Measurements from ENCODE around the gene SAT1.

Gene SAT1

DNA sequence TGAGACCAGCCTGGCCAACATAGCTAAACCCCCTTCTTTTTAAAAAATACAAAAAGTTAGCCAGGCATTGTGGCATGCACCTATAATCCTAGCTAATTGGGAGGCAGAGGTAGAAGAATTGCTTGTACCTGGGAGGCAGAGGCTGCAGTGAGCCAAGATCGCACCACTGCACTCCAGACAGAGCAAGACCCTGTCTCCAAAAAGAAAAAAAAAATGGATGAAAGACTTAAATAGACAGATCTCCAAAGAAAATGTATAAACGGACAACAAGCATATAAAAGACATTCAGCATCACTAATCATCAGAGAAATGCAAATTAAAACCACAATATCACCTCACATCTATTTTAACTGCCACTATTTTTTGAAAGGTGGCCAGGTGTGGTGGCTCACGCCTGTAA, 6.6 kb upstream of the SAT1 start:
- no peak for DNase-seq (ENCODE audit: low read depth in 2 of 2)

DNA sequence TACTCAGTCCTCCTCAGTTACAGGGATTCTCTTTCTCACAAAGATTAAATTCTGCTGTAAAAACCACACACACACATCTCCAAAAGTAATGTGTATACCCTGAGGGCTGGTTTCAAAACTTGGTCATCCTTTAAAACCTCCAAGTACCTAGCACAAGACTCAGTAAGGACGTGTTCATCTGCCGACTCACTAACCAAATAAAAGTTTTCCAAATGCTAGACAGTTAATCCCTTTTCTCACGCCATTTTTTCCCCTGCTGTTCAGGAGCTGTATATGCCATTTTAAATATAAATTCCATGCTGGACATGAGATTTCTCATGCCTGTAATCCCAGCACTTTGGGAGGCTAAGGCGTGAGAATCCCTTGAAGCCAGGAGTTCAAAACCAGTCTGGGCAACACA, 3.9 kb upstream of the SAT1 start:
- no peak for DNase-seq (ENCODE audit: low read depth in 2 of 2)

DNA sequence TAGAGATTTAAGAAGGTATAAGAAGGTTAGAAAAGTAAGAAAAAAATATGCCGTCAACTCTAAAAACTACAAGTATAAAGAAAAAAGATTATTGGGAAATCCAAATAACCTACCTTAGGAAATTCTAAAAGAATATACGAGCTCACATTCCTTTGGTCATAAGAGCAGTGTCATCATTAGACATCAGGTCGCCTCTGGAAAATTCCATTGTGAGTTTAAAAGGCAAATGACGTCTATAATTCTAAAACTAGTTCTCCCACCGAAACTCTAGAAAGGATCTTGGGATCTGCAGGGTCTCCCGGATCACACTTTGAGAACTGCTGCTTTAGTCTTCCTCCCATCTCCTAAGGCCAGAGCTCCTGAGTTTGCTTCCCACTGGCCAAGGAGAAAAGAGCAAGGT, 518 bp upstream of the SAT1 start:
- DNase-seq (ENCODE audit: low read depth in 2 of 2): no peak

DNA sequence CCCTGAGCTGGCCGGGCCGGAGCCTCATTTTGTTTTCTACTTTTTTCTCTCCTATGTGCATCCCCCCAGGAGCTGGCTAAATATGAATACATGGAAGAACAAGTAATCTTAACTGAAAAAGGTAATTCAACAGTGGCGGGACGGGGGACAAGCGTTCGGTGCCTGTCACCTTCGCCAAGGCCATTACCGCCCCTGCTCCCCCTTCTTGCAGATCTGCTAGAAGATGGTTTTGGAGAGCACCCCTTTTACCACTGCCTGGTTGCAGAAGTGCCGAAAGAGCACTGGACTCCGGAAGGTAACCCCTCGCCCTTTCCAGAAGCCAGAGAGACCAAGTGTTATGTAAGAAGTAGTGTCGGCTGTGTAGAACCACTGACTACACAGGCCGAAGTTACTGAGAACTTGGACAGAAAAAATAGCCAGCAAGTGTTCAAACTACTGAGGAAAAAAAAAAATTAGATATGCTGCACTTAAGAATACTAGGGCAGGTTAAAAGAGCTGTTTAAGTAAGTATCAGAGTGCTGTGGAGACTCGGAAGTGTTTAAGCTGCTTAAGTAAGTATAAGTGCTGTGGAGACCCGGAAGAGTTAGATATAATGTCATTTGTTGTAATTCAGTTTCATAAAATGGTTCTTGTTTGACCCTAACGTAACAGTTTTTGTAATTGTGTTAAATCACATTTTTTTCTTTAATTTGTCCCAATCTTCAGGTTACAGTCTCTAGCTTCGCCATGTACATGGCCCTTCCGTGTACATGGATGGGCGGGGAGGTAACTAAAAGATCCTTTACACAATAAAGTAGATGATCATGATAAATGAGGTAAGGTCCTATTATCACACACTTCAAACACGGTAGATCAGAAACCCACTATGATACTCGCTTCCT, 856 bp downstream of the SAT1 start:
- DNase-seq (ENCODE audit: low read depth in 2 of 2): no peak

DNA sequence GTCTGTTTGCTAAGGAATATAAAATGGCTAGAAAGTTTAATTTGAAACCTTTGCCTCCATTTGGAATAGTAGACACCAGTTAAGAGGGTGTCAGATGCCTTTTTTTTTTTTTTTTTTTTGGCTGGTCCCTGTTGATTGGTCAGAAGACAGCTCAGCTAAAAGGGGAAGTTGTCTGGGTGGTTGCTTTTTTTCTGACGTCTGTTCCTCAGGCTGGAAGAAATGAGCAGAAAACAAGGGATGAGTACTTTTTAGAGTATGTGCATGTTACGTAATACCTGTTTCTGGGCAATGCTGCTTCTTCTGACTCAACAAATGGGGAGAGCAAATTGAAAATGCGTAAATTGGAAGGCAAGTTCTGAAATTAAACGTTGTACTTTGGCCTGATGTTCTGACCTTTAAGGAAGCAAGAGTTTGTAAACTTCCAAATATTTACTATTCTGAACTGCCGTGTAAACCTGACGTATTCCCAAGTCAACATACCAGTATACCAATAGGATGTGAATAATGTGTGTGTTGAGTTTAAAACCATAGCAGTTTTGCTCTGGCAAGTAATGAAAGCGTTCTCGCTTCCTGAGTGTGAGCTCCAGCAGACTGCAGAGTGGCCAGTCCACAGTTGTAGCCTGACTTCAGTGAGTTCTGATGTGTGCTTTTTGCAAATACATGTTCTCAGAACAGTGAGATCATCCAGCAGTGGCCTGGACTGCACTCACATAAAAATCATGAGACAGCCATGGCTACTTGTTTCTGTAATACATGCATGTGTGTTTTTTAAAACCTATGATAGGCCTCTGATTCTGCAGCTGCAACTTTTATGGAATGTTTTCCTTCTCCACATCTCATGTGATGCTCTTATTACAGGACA, 1.7 kb downstream of the SAT1 start:
- DNase-seq (ENCODE audit: low read depth in 2 of 2): no peak

DNA sequence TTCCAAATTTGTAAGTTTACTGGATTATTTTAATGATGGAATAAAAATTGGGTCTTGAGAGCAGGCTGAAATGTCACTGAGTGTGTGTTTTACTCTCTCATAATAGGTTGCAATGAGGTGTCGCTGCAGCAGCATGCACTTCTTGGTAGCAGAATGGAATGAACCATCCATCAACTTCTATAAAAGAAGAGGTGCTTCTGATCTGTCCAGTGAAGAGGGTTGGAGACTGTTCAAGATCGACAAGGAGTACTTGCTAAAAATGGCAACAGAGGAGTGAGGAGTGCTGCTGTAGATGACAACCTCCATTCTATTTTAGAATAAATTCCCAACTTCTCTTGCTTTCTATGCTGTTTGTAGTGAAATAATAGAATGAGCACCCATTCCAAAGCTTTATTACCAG, 2.6 kb downstream of the SAT1 start:
- no peak for DNase-seq (ENCODE audit: low read depth in 2 of 2)

DNA sequence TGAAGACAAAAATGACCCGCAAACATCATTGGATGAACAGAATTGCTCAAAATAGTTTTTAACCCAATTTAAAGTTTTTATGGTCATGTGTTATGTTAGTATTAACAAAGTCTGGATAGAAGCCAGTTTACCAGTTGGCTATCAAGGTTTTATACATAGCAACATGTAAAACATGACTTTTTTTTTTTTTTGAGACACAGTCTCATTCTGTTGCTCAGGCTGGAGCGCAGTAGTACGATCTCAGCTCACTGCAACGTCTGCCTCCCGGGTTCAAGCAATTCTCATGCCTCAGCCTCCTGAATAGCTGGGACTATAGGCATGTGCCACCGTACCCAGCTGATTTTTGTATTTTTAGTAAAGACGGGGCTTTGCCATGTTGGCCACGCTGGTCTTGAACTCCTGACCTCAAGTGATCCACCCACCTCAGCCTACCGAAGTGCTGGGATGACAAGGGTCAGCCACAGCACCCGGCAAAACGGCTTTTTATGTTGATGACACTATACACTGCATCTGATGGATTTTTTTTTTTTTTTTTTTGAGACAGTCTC, 3.4 kb downstream of the SAT1 start:
- no peak for DNase-seq (ENCODE audit: low read depth in 2 of 2)

DNA sequence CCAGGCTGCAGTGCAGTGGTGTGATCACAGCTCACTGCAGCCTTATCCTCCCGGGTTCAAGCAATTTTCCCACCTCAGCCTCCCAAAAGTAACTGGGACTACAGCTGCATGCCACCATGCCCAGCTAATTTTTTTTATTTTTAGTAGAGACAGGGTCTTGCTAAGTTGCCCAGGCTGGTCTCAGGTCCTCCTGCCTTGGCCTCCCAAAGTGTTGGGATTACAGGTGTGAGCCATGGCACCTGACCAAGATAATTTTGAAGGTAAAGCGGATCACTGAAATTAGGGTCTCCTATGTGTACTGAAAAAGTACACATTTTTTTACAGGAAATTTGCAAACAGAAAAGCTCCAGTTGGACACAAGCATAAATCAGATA, 4.8 kb downstream of the SAT1 start:
- DNase-seq (ENCODE audit: low read depth in 2 of 2): no peak

GRCh38 chrX:23788521-23788920, 5.5 kb downstream of the SAT1 start:
- no peak for DNase-seq (ENCODE audit: low read depth in 2 of 2)

GRCh38 chrX:23788946-23789345, 6.0 kb downstream of the SAT1 start:
- DNase-seq (ENCODE audit: low read depth in 2 of 2): no peak

- no peak for DNase-seq (ENCODE audit: low read depth in 2 of 2)
These were observed 6.6 kb downstream of the SAT1 start for GRCh38 chrX:23789386-23790154.

DNA sequence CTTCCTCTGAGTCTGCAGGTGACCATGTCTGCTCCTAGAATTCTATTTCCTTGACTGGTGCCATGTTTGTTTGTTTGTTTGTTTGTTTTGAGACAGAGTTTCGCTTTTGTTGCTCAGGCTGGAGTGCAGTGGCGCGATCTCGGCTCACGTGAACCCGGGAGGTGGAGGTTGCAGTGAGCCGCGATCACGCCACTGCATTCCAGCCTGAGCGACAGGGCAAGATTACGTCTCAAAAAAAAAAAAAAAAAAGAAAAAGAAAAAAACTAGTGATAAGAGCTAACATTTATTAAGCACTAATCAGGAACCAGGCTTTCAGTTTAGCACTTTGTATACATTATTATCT, 7.2 kb downstream of the SAT1 start:
- DNase-seq (ENCODE audit: low read depth in 2 of 2): no peak

DNA sequence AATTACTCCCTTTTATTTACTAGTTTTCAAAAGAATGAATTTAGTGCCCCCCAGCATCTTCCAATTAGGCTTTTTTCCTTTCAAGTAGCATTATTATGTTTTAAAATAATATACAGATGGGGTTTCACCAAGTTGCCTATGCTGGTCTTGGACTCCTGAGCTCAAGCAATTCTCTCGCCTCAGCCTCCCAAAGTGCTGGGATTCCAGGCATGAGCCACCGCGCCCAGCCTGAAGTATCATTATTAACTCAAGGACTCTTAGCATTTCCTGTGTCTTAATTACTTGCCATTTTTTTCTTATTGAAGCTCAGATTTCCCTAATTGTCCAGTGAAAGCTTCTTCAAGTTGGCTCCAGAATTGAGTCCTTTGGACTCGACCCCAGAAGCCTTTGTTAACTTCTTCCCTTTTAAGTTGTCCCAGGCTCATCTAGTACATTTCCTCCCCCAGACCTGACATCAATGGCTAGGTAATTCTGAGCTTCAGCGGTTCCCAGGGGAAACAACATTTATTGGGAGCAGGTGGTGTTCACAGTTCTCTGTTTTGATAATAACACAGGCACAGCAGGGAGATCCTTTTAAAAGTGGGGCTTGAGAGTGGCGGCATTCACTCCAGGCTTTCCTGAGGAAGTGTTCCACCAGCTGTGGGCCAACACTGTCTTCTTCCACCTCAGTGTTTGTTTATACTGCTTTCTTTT, 10.0 kb downstream of the SAT1 start:
- no peak for DNase-seq (ENCODE audit: low read depth in 2 of 2)

DNA sequence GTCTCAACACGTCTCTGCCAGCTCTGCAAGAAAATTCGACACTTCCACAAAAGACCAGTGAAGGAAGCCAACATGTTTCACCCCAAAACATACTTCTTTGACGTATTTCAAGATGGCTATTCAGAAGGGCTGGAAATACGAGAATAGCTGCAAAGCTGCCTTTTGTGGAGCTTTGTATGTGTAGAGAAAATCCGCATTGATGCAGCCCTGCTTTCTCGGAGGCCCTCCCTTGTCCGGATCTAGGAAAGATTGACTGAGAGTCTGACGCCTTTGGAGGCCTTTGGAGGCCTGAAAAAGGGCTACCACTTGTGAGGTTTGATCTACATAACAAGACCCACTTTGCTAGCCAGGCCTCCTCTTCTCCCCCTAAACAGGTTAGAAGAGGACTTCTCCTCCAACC, 12.2 kb downstream of the SAT1 start:
- no peak for DNase-seq (ENCODE audit: low read depth in 2 of 2)

- no peak for DNase-seq (ENCODE audit: low read depth in 2 of 2)
These were observed 14.6 kb downstream of the SAT1 start for GRCh38 chrX:23797371-23798128.

DNA sequence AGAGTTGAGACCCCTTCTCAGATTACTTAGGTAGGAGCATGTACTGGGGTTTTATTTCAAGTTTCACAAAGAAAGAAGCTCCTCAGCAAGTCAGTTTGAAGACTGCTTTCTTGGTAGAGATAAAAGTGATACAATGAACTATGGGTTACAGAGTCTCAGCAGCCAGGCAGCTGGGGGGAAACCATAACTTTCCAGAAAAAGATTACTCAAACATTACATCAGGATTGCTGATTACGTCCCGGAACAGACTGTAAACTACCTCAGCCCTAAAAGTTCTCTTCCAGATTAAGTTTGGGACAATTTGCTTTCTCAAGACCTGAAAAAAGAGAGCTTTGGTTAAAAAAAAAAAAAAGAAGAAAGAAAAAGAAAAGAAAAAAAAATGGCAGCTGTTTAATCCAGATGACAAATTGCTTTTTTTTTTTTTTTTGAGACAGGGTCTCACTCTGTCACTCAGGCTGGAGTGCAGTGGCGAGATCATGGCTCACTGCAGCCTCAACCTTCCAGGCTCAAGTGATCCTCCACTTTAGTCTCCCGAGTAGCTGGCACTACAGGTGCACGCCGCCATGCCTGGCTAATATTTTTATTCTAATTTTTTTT, 16.6 kb downstream of the SAT1 start:
- no peak for DNase-seq (ENCODE audit: low read depth in 2 of 2)

- no peak for DNase-seq (ENCODE audit: low read depth in 2 of 2)
These were observed 19.5 kb downstream of the SAT1 start for GRCh38 chrX:23802431-23802830.

DNA sequence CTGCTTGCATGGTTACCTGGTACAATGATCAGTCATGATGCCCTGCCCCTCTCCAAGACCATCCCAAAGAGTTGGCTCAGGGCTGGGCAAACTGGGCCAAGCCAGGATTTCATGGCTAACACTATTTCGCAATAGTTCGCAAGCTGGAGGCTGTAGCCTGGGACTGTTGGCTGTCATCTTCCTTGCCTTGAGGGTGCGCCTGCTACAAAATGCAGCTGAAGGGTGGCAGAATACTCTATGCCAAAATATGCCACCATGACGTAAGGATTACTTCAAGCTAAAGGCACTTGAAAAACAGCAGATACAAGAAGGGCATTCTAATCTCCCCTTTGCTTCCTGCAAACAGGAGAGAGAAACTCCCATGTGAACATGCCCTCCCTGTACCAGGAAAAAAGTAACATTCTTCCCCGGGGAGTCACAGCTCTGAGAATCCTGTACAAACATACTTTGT, 21.0 kb downstream of the SAT1 start:
- DNase-seq (ENCODE audit: low read depth in 2 of 2): no peak

DNA sequence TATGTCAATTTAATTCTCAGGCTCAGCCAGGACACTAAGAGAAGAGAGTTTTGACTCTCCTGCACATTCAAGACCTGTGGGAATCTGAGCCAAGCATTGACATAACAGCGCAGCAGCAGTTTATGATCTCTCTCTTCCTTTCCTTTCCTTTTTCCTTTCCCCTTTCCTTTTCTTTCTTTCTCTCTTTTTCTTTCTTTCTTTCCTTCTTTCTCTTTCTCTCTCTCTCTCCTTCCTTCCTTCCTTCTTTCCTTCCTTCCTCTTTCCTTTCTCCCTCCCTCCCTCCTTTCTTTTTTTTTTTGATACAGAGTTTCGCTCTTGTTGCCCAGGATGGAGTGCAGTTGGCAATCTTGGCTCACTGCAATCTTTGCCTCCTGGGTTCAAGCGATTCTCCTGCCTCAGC, 21.6 kb downstream of the SAT1 start:
- no peak for DNase-seq (ENCODE audit: low read depth in 2 of 2)

- DNase-seq (ENCODE audit: low read depth in 2 of 2): no peak
These were observed 22.4 kb downstream of the SAT1 start for GRCh38 chrX:23805389-23805788.
